ENCODE measurements around the gene YIPF5.

- TF ChIP-seq TAF1 (IDR thresholded peaks at IDR 0.05; ENCODE audit: borderline replicate concordance, low read depth, low read length) (no peak), POLR2AphosphoS5 (IDR thresholded peaks at IDR 0.05; ENCODE audit: low read depth, low read length) (no peak), POLR2A (IDR thresholded peaks at IDR 0.05; ENCODE audit: low read depth, low read length) (no peak)
Observed at GRCh38 chr5:144135113-144135762, 35.2 kb downstream of the YIPF5 start.
